GM12878 (cell line): ENCODE measurements around the gene TMEM150A. TPM values are rescaled to one million over a fixed set of nuclear protein-coding genes. Genes with fewer than 3 reads are reported as not detected.

ENCODE experiments used
- ATAC-seq: fragments of 200-7000 bp; cut with Tn5 transposase; 3 replicates; pipeline ENCODE4 v1.9.1; 2020; ENCODE audit warnings: mild to moderate bottlenecking, moderate library complexity
- BruUV-seq: library from RNA; stranded (reverse); fragments of 400-500 nt; replicated peaks from 2 replicates; lab custom pipeline; 2021; lab: Mats Ljungman, UMichigan
- CTCF ChIA-PET: fragments of 300-600 bp; sonication (Branson Sonifier 250); formaldehyde crosslinking; extraction: SDS; loops from one replicate; lab custom pipeline; 2021; ENCODE audit warnings: inconsistent platforms; lab: Yijun Ruan, JAX
- POLR2A ChIA-PET: fragments of 350-600 bp; formaldehyde crosslinking; extraction: SDS; loops from one replicate; lab custom pipeline; 2021; ENCODE audit warnings: inconsistent platforms; lab: Charles Lee
- RAD21 ChIA-PET: fragments of 300-600 bp; sonication (Branson Sonifier 250); formaldehyde crosslinking; loops from one replicate; lab custom pipeline; 2023; ENCODE audit warnings: antibody characterized with exemption; ENCODE audit not compliant: unreplicated experiment; lab: Charles Lee
- SMC1A ChIA-PET: fragments of 300-600 bp; sonication (Branson Sonifier 250); formaldehyde crosslinking; loops from one replicate; lab custom pipeline; 2023; ENCODE audit not compliant: unreplicated experiment, uncharacterized antibody; lab: Charles Lee
- DNase-seq: peaks from one replicate; pipeline ENCODE4 v3.0.0-alpha.2; 2011; ENCODE audit warnings: low read depth, low spot score
- FAIRE-seq: peaks from 3 replicates; lab custom pipeline; 2011; peaks lifted over from hg19 to GRCh38; lab: Jason Lieb, UNC
- H2AFZ ChIP-seq: 2 replicates; pipeline ENCODE4 v1.6.0; 2011; ENCODE audit warnings: low read depth, low read length, control low read depth; ENCODE audit not compliant: control insufficient read depth
- H3K27ac ChIP-seq: 2 replicates; pipeline ENCODE4 v1.5.1; 2011; ENCODE audit warnings: control low read depth; ENCODE audit not compliant: control insufficient read depth, insufficient read depth
- H3K27me3 ChIP-seq, 2 experiments: replicated peaks in 1 of 2; 2 replicates each; pipeline versions ENCODE4 v1.6.0 to v1.6.1; 2011; ENCODE audit warnings: low read length in 1 of 2; ENCODE audit not compliant: control insufficient read depth in 2 of 2, insufficient read depth in 2 of 2
- H3K36me3 ChIP-seq, 2 experiments: 2 replicates each; pipeline ENCODE4 v1.5.1; 2011; ENCODE audit warnings: low read length in 1 of 2; ENCODE audit not compliant: control insufficient read depth in 2 of 2, insufficient read depth in 2 of 2
- H3K4me1 ChIP-seq: 2 replicates; pipeline ENCODE4 v1.6.1; 2011; ENCODE audit warnings: mild to moderate bottlenecking, low read length, moderate library complexity, mixed read lengths; ENCODE audit not compliant: control insufficient read depth, insufficient read depth
- H3K4me2 ChIP-seq: 2 replicates; pipeline ENCODE4 v1.6.0; 2011; ENCODE audit warnings: control low read depth; ENCODE audit not compliant: control insufficient read depth, insufficient read depth
- H3K4me3 ChIP-seq: fragments of 200-600 bp; sonication (generic); 2 replicates; pipeline ENCODE4 v1.5.1; 2016
- H3K79me2 ChIP-seq: 2 replicates; pipeline ENCODE4 v1.6.0; 2011; ENCODE audit warnings: low read length; ENCODE audit not compliant: control insufficient read depth, insufficient read depth
- H3K9ac ChIP-seq: 2 replicates; pipeline ENCODE4 v1.8.0; 2011; ENCODE audit warnings: low read length, control low read depth, mixed read lengths; ENCODE audit not compliant: control insufficient read depth, insufficient read depth
- H3K9me3 ChIP-seq: replicated peaks from 3 replicates; pipeline ENCODE4 v1.5.1; 2011; ENCODE audit warnings: mild to moderate bottlenecking, low read length; ENCODE audit not compliant: control insufficient read depth, insufficient read depth
- H4K20me1 ChIP-seq: 2 replicates; pipeline ENCODE4 v1.6.0; 2011; ENCODE audit not compliant: control insufficient read depth, insufficient read depth
- ASH2L ChIP-seq: fragments of 300-600, 200-600 bp; sonication (generic); IDR thresholded peaks from 2 replicates; pipeline ENCODE4 v1.6.1; 2017; ENCODE audit warnings: low read depth, mild to moderate bottlenecking, borderline replicate concordance
- ATF7 ChIP-seq: fragments of 450-650 bp; IDR thresholded peaks from 2 replicates; pipeline ENCODE4 v1.6.1; 2016; ENCODE audit warnings: low read depth, mild to moderate bottlenecking
- CEBPB ChIP-seq, 2 experiments: fragments of 150-350 bp in 1 of 2; IDR thresholded peaks; 2 replicates each; pipeline ENCODE4 v1.6.1; 2012 to 2014; ENCODE audit warnings: low read depth in 2 of 2, low read length in 2 of 2, borderline replicate concordance in 1 of 2, inconsistent platforms in 1 of 2
- CUX1 ChIP-seq: IDR thresholded peaks from 2 replicates; pipeline ENCODE4 v1.6.1; 2012; ENCODE audit warnings: improper control_type of control experiment, low read depth, low read length; ENCODE audit not compliant: insufficient replicate concordance
- E4F1 ChIP-seq: fragments of 450-650 bp; IDR thresholded peaks from 2 replicates; pipeline ENCODE4 v1.6.1; 2018; ENCODE audit warnings: borderline replicate concordance, mild to moderate bottlenecking; ENCODE audit not compliant: partially characterized antibody
- HCFC1 ChIP-seq: fragments of 150-350 bp; IDR thresholded peaks from 2 replicates; pipeline ENCODE4 v1.6.1; 2014; ENCODE audit warnings: low read length
- MTA2 ChIP-seq: fragments of 450-650 bp; IDR thresholded peaks from 2 replicates; pipeline ENCODE4 v1.6.1; 2016; ENCODE audit warnings: low read depth, mild to moderate bottlenecking, moderate library complexity
- NBN ChIP-seq: fragments of 450-650 bp; IDR thresholded peaks from 2 replicates; pipeline ENCODE4 v1.6.1; 2016
- NRF1 ChIP-seq: conservative IDR thresholded peaks from 2 replicates; pipeline ENCODE4 v1.6.1; 2011; ENCODE audit warnings: mild to moderate bottlenecking, low read depth, low read length, improper control_type of control experiment
- RCOR1 ChIP-seq: conservative IDR thresholded peaks from 2 replicates; pipeline ENCODE4 v1.6.1; 2012; ENCODE audit warnings: low read depth, low read length, improper control_type of control experiment
- ZSCAN29 ChIP-seq: fragments of 450-650 bp; IDR thresholded peaks from 2 replicates; pipeline ENCODE4 v1.6.1; 2017; ENCODE audit warnings: mild to moderate bottlenecking, moderate library complexity
- WGBS: methylation state at CpG from one replicate; pipeline ENCODE4 v1.1.6; 2016; ENCODE audit warnings: low lambda C conversion rate; ENCODE audit not compliant: insufficient replicate concordance, insufficient coverage; ENCODE audit errors: missing lambda C conversion rate; 5-methylcytosine and 5-hydroxymethylcytosine counted together
- in situ Hi-C: fragments of 300-500 bp; cut with MboI; formaldehyde crosslinking; loops from 9 replicates; pipeline ENCODE4 v1.14.3; 2018; ENCODE audit warnings: mixed read lengths
- intact Hi-C: fragments of 100-400 bp; cut with micrococcal nuclease; formaldehyde crosslinking; loops from one replicate; pipeline ENCODE4 v1.14.2; 2022; ENCODE audit not compliant: unreplicated experiment
- polyA plus RNA-seq, 11 experiments: library from polyadenylated mRNA; depleted of rRNA in 4 of 11; unstranded in 6 of 11; stranded (reverse) in 5 of 11; fragments of >200 nt; fragmentation: Nextera tagmentation in 4 of 11; fragmentation: Illumina TruSeq in 1 of 11; extraction: Ambion mirVana in 4 of 11; extraction: Trizol in 1 of 11; gene quantifications; 1 replicate in 1 of 11; 2 replicates in 10 of 11; pipeline versions ENCODE4 v1.2.1 to v1.2.3, GENCODE V29; 2011 to 2016; ENCODE audit warnings: inconsistent platforms in 2 of 11, missing spikeins in 2 of 11, low read depth in 1 of 11
- total RNA-seq, 4 experiments: library from RNA; depleted of rRNA in 3 of 4; stranded (reverse); fragments of >200 nt in 3 of 4; fragmentation: Illumina TruSeq in 1 of 4; extraction: Trizol in 1 of 4; gene quantifications; 2 replicates each; pipeline versions ENCODE4 v1.2.1 to v1.2.3, GENCODE V29; 2013 to 2021
- TF ChIP-seq, protein P1 (sequence below): fragments of 150-350 bp; IDR thresholded peaks from 2 replicates; pipeline ENCODE4 v1.6.1; 2014; ENCODE audit warnings: mild to moderate bottlenecking, low read depth, low read length
- TF ChIP-seq, protein P2 (sequence below): IDR thresholded peaks from 2 replicates; pipeline ENCODE4 v1.6.1; 2011; ENCODE audit warnings: borderline replicate concordance, low read depth, mild to moderate bottlenecking, moderate library complexity, mixed read lengths, low read length; ENCODE audit not compliant: insufficient read depth; ENCODE audit errors: extremely low read length

The TMEM150A gene
- total and polyA plus RNA-seq, 10 of the 15 experiments (the other 5 are each of a cell fraction or from before 2014, with no cell fraction given) = 0.45 to 4.4 (median 2.6) TPM

DNA sequence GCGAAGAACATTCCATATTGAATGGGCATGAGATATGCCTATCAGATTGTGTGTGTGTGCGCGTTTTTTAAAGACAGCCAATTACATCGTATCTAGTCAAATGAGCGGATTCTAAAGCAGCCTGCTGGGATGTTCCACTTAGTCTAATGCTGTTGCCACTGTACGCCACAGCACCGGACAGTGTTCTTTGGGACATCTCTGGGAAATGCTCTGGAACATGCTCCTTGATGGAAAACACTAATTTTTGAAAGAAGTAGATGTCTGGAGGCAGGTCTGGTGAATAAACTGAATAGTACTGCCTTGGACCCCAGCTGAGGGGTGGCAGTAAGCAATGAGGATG is 3.6 kb upstream of the TMEM150A start:
- ChIA-PET POLR2A (interaction anchor here (0.6 to 2.1 kb wide), 3 partner anchors 11 to 302 kb away, joined by 3 to 10 read pairs (median 3); partner anchors contain the start of gene RNF181), CTCF (no interaction called here), SMC1A (interaction anchor here (2.3 kb wide), 1 partner anchor 15 kb away, joined by 5 read pairs; no protein-coding TSS in a partner anchor), RAD21 (interaction anchor here (0.7 kb wide), 1 partner anchor 610 kb away, joined by 3 read pairs; no protein-coding TSS in a partner anchor)
- intact Hi-C loops (no loop called here), in situ Hi-C loops (no loop called here)
- Histone ChIP-seq H4K20me1 (no peaks in the 10 kb centered on the region; the same call in 1 of the 2 replicates), H3K4me1 (no peaks in the 10 kb centered on the region; the same call in 1 of the 2 replicates), H3K36me3 (peaks cover 3 to 17% of the 10 kb centered on the region in 2 experiments; a peak in 3 of 4 replicates), H3K9me3 (no peaks in the 10 kb centered on the region), H3K4me2 (no peak overlapping the region), H3K79me2 (peaks cover 2% of the 10 kb centered on the region), H3K27ac (no peak overlapping the region), H2AFZ (no peak overlapping the region), H3K9ac (no peak overlapping the region), H3K4me3 (no peak overlapping the region), H3K27me3 (no peaks in the 10 kb centered on the region)
- ATAC-seq (no peak), FAIRE-seq (no peak), DNase-seq (no peak)
- BruUV-seq = no TSS peak
- WGBS = over 99% methylated on average over 7 of the region's 7 CpGs
- TF ChIP-seq E4F1 (no peak), CUX1 (no peak), ATF7 (no peak), ZSCAN29 (no peak), HCFC1 (no peak), ASH2L (no peak), CEBPB (IDR thresholded peaks at IDR 0.05; ENCODE audit: borderline replicate concordance in 1 of 2, low read depth in 2 of 2, low read length in 2 of 2) (no peak), RCOR1 (no peak), NBN (no peak), NRF1 (no peak), MTA2 (no peak)
- TF ChIP-seq, protein P1, sequence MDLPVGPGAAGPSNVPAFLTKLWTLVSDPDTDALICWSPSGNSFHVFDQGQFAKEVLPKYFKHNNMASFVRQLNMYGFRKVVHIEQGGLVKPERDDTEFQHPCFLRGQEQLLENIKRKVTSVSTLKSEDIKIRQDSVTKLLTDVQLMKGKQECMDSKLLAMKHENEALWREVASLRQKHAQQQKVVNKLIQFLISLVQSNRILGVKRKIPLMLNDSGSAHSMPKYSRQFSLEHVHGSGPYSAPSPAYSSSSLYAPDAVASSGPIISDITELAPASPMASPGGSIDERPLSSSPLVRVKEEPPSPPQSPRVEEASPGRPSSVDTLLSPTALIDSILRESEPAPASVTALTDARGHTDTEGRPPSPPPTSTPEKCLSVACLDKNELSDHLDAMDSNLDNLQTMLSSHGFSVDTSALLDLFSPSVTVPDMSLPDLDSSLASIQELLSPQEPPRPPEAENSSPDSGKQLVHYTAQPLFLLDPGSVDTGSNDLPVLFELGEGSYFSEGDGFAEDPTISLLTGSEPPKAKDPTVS = no peak
- TF ChIP-seq, protein P2, sequence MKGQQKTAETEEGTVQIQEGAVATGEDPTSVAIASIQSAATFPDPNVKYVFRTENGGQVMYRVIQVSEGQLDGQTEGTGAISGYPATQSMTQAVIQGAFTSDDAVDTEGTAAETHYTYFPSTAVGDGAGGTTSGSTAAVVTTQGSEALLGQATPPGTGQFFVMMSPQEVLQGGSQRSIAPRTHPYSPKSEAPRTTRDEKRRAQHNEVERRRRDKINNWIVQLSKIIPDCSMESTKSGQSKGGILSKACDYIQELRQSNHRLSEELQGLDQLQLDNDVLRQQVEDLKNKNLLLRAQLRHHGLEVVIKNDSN = no peak
